Skeletal muscle tissue (tissue), 4 donors: Measurements from ENCODE around the gene ABCC3. TPM values are rescaled to one million over a fixed set of nuclear protein-coding genes. Genes with fewer than 3 reads are reported as not detected.
"Not testable (repeated sequence)": the region's sequence is repeated elsewhere in the genome, so short reads cannot be mapped to it uniquely, and the experiment has no call there.

ENCODE experiments used
- H3K27ac ChIP-seq: one replicate; pipeline ENCODE4 v1.7.0; 2013; ENCODE audit warnings: mild to moderate bottlenecking, low read depth, low read length, inconsistent platforms
- H3K27me3 ChIP-seq, 3 donors: one replicate each; pipeline ENCODE4 v1.7.0; 2013; ENCODE audit warnings: low read length in 3 of 3; ENCODE audit not compliant: control insufficient read depth in 3 of 3, insufficient read depth in 3 of 3
- H3K36me3 ChIP-seq, 3 donors: one replicate each; pipeline ENCODE4 v1.7.0; 2013; ENCODE audit warnings: low read length in 3 of 3; ENCODE audit not compliant: control insufficient read depth in 3 of 3, insufficient read depth in 3 of 3
- H3K4me1 ChIP-seq, 3 donors: one replicate each; pipeline ENCODE4 v1.7.0; 2013; ENCODE audit warnings: low read length in 3 of 3, mild to moderate bottlenecking in 3 of 3; ENCODE audit not compliant: control insufficient read depth in 3 of 3, insufficient read depth in 3 of 3
- H3K4me3 ChIP-seq, 3 donors: one replicate each; pipeline ENCODE4 v1.7.0; 2013; ENCODE audit warnings: low read length in 3 of 3
- H3K9ac ChIP-seq, 3 donors: one replicate each; pipeline ENCODE4 v1.7.0; 2013; ENCODE audit warnings: low read length in 3 of 3, mild to moderate bottlenecking in 3 of 3, moderate library complexity in 2 of 3, low read depth in 1 of 3
- H3K9me3 ChIP-seq, 3 donors: one replicate each; pipeline ENCODE4 v1.7.0; 2013; ENCODE audit warnings: low read length in 3 of 3; ENCODE audit not compliant: control insufficient read depth in 3 of 3
- total RNA-seq: library from RNA; depleted of rRNA; stranded (reverse); fragments of >200 nt; gene quantifications from one replicate; pipeline ENCODE4 v1.2.3, GENCODE V29; 2014
- donor health status: Osteomylitis.

The ABCC3 gene
- total RNA-seq, 1 donor from 2014 or later = 1.0 TPM

DNA sequence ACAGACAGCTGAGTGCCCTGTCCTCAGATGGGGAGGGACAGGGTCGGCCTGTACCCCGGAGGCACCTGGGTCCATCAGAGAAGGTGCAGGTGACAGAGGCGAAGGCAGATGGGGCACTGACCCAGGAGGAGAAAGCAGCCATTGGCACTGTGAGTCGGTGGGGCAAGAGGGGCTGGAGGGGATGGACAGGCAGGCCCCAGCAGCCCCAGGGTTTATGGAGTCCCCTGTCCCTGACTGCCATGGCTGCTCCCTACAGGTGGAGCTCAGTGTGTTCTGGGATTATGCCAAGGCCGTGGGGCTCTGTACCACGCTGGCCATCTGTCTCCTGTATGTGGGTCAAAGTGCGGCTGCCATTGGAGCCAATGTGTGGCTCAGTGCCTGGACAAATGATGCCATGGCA, 40.9 kb downstream of the ABCC3 start:
- no peak overlapping the region for H3K4me3 ChIP-seq
- no peaks in the 10 kb centered on the region for H3K36me3 ChIP-seq
- no peak overlapping the region for H3K9ac ChIP-seq
- H3K4me1 ChIP-seq = peaks cover 3 to 14% (median 12%) of the 10 kb centered on the region in 3 donors
- H3K9me3 ChIP-seq = no peaks in the 10 kb centered on the region
- H3K27ac ChIP-seq = no peak overlapping the region
- no peaks in the 10 kb centered on the region for H3K27me3 ChIP-seq

DNA sequence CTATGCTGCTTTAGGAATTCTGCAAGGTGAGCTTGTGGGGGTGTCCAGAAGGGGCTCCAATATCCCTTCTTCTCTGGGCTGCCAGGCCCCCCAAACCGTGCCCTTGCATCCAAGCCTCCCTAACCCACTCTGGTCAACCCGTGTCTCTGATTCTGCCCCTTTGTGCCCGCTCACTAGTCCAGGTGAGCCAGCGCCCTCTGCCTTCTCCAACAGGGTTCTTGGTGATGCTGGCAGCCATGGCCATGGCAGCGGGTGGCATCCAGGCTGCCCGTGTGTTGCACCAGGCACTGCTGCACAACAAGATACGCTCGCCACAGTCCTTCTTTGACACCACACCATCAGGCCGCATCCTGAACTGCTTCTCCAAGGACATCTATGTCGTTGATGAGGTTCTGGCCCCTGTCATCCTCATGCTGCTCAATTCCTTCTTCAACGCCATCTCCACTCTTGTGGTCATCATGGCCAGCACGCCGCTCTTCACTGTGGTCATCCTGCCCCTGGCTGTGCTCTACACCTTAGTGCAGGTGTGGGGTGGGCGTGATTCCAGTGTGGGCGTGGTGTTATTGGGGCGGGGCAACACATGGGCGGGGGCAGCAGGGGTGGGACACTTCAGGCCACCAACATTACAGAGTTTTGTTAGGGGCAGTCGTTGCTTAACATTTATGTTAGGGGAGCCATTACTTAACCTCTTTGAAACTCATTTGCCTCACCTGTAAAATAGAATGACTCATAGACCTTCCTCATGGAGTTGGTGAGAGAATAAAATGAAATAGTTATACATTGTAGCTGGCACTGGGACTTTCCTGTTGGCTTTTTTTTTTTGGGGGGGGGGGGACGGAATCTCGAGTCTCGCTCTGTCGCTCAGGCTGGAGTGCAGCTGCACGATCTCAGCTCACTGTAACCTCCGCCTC, 41.6 kb downstream of the ABCC3 start:
- H3K9ac ChIP-seq = no peak overlapping the region
- no peak overlapping the region for H3K4me3 ChIP-seq
- no peaks in the 10 kb centered on the region for H3K9me3 ChIP-seq
- H3K4me1 ChIP-seq = peaks cover 3 to 17% (median 12%) of the 10 kb centered on the region in 3 donors
- H3K27ac ChIP-seq = no peak overlapping the region
- H3K27me3 ChIP-seq = no peaks in the 10 kb centered on the region
- H3K36me3 ChIP-seq = no peaks in the 10 kb centered on the region

GRCh38 chr17:50677851-50678375, 43.2 kb downstream of the ABCC3 start:
- peaks cover 3 to 19% (median 18%) of the 10 kb centered on the region in 3 donors for H3K4me1 ChIP-seq
- no peak overlapping the region for H3K4me3 ChIP-seq
- H3K9ac ChIP-seq = no peak overlapping the region
- H3K27me3 ChIP-seq = no peaks in the 10 kb centered on the region
- no peaks in the 10 kb centered on the region for H3K9me3 ChIP-seq
- no peak overlapping the region for H3K27ac ChIP-seq
- no peaks in the 10 kb centered on the region for H3K36me3 ChIP-seq

- no peaks in the 10 kb centered on the region for H3K27me3 ChIP-seq
- no peaks in the 10 kb centered on the region for H3K36me3 ChIP-seq
- H3K27ac ChIP-seq = no peak overlapping the region
- no peaks in the 10 kb centered on the region for H3K9me3 ChIP-seq
- peaks cover 3 to 19% (median 15%) of the 10 kb centered on the region in 3 donors for H3K4me1 ChIP-seq
- H3K9ac ChIP-seq = no peak overlapping the region
- no peak overlapping the region for H3K4me3 ChIP-seq
These were observed 44.4 kb downstream of the ABCC3 start for GRCh38 chr17:50679008-50679544.

- Histone ChIP-seq H3K9ac (no peak overlapping the region), H3K27ac (no peak overlapping the region), H3K27me3 (no peaks in the 10 kb centered on the region), H3K36me3 (no peaks in the 10 kb centered on the region), H3K4me3 (no peak overlapping the region), H3K4me1 (peaks cover 3 to 26% (median 15%) of the 10 kb centered on the region in 3 donors), H3K9me3 (no peaks in the 10 kb centered on the region)
These were observed 45.4 kb downstream of the ABCC3 start for GRCh38 chr17:50680126-50680525.

DNA sequence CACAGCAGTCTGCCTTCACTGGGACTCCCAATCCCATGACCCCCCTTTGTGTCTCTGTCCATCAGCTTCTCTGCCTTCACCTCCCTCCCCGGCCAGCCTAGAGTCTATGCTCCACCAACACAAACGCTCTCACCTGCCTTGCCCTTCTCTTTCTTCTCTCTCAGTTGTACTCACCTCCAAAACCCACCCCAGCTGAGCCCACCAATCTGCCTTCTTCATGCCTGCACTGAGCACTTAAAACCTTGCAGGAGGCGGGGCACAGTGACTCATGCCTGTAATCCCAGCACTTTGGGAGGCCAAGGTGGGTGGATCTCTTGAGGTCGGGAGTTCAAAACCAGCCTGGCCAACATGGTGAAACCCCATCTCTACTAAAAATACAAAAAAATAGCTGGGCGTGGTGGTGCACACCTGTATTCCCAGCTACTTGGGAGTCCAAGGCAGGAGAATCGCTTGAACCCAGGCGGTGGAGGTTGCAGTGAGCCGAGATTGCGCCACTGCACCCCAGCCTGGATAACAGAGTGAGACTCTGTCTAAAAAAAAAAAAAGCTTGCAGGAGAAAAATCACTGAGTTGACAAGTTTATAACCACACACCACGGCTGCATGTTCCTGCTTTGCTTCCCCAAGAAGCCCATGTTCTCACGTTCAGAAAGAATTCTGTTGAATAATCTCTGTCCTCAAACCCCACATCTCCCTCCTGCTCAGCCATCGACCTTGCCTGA, 46.0 kb downstream of the ABCC3 start:
- H3K4me3 ChIP-seq, H3K36me3 ChIP-seq, H3K27me3 ChIP-seq, H3K9ac ChIP-seq, H3K27ac ChIP-seq, H3K9me3 ChIP-seq: not testable (repeated sequence)
- H3K4me1 ChIP-seq = peaks cover 3 to 21% (median 11%) of the 10 kb centered on the region in 3 donors

- no peaks in the 10 kb centered on the region for H3K9me3 ChIP-seq
- H3K4me3 ChIP-seq = no peak overlapping the region
- H3K4me1 ChIP-seq = peaks cover 5 to 20% (median 9%) of the 10 kb centered on the region in 3 donors
- H3K36me3 ChIP-seq = no peaks in the 10 kb centered on the region
- no peak overlapping the region for H3K27ac ChIP-seq
- no peak overlapping the region for H3K9ac ChIP-seq
- no peaks in the 10 kb centered on the region for H3K27me3 ChIP-seq
These were observed 46.9 kb downstream of the ABCC3 start for GRCh38 chr17:50681263-50682200.

DNA sequence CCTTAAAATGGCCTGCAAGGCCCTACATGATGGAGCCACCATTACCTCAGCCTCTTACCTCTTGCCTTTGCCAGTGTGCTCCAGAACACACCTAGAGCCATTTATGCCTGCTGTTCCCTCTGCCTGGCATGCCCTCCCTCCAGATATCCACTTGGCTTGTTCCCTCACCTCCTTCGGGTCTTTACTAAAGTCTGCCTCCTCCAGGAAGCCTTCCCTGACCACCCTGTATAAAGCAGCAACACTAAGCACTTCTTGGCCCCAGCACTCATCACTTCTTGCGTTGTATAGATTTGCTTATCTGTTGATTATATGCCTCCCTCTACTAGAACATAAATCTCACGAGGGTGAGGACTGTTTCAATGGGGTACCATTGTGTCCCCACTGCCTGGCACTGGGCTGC, 47.8 kb downstream of the ABCC3 start:
- Histone ChIP-seq H3K4me3 (no peak overlapping the region), H3K4me1 (peaks cover 14 to 30% (median 18%) of the 10 kb centered on the region in 3 donors), H3K9ac (no peak overlapping the region), H3K27me3 (no peaks in the 10 kb centered on the region), H3K27ac (no peak overlapping the region), H3K36me3 (no peaks in the 10 kb centered on the region), H3K9me3 (no peaks in the 10 kb centered on the region)

DNA sequence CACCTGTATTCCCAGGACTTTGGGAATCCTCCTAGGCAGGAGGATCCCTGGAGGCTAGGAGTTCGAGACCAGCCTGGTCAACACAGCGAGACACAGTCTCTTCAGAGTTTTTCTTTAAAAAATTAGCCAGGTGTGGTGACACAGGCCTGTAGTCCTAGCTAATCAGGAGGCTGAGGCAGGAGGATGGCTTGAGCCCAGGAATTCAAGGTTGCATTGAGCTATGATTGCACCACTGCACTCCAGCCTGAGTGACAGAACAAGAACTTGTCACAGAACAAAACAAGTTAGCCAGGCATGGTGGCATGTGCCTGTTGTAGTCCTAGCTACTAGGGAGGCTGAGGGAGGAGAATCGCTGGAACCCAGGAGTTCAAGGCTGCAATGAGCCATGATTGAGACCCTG, 48.3 kb downstream of the ABCC3 start:
- Histone ChIP-seq H3K27ac (no peak overlapping the region), H3K27me3 (no peaks in the 10 kb centered on the region), H3K9me3 (no peaks in the 10 kb centered on the region), H3K36me3 (no peaks in the 10 kb centered on the region), H3K9ac (no peak overlapping the region), H3K4me3 (no peak overlapping the region), H3K4me1 (peaks cover 16 to 31% (median 18%) of the 10 kb centered on the region in 3 donors)
